ENCODE measurements around the gene MOSPD3.

The MOSPD3 gene

DNA sequence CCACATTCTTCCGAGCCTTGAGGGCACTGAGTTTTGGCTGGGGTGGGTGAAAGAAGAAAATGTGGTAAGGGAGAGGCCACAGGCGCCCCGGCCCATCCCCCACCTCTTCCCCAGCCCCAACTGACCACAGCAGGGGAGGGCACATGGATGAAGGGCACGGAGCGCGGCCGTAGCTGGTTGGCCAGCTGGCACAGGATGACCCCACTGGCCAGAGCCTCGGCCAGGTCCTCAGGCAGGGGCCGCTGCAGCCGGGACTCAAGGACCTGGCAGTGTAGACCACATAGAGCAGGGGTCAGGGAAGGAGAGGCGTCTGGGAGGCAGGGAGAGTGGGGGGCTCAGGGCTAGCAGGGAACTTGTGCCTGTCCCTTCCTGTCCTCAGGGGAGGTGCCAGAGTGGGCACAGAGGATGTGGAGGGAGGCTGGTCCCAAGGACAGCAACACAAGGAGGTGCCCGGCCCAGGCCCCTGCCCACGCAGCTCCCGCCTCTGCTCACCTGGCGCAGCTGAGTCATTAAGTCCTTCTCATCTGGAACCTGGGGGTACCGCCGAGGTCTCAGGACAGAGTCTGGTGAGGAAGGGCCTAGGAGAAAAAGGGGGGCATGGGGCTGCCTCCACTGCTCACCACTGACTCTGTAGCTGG lies 36.5 kb upstream of the MOSPD3 start:
- DNase-seq: no peak

DNA sequence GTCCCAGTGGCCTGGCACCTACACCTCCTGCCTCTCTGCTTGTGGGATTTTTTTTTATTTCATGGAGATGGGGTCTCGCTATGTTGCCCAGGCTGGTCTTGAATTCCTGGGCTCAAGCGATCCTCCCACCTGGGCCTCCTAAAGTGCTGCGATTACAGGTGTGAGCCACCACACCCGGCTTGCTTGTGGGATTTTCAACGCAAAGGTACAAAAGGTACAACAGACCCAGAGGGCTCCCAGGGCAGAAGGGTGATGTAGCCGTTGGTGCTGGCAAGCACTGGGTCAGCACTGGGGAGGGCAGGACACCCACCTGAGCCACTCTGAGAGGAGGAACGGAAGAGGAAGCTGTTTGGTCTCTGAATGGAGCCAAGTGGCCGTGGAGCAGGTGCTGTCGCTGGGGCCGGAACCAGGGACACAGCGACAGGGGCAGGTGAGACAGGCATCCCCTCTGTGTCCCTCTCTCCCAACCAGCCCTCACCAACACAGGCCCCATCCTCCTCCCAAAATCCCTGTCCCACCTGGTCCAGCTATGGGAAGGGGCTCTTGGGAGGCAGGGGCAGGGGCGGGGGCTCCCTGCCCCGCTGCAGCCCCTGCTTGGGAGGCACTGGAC lies 35.9 kb upstream of the MOSPD3 start:
- DNase-seq: no peak

- no peak for DNase-seq
These were observed 35.2 kb upstream of the MOSPD3 start for GRCh38 chr7:100577103-100577502.

- no peak for DNase-seq
These were observed 34.8 kb upstream of the MOSPD3 start for GRCh38 chr7:100577507-100577906.

DNA sequence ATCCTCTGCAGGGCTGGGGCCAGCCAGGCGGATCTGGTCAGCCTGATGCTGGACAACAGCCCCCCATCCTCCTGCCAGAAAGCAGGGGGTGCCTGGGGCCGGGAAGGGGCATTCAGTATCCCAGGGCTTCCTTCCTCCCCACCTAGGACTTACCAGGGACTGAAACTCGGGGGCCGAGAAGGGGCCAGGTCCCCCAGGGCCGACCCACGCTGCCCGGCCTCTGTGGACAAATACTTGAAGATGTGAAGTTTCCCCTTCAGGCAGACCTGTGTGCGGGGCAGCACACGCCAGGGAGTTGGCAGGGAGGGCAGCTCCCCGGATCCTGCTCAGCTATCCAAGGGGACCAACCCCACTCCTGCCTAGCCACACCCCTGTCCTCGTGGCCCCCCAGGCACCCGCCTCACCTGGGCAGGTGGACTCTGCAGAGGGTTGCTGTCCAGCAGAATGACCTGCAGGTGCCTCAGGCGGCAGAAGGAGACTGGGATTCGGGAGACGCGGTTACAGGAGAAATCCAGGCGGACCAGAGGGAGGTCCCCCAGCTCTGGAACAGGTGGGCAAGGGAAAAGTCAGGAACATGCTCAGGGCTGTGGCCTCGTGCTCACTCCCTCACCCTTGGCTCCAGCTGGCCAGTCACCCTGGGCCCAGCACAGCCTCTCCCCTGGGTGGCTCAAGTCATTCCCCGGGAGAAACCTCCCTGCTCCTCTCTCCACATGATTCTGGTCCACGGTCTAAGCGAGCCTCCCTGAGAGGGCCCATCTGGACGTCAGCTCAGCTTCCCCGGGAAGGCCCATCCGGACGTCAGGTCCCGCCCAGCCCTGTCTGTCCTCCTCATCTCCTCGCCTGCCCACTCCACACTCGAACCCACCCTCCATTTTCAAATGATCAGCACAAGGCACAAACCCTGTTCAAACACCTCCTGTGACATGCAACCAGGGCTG lies 33.8 kb upstream of the MOSPD3 start:
- DNase-seq: no peak

GRCh38 chr7:100580466-100581283 lies 31.7 kb upstream of the MOSPD3 start:
- DNase-seq: no peak

GRCh38 chr7:100582041-100582579 lies 30.2 kb upstream of the MOSPD3 start:
- DNase-seq: no peak

- no peak for DNase-seq
These were observed 29.7 kb upstream of the MOSPD3 start for GRCh38 chr7:100582650-100583049.

DNA sequence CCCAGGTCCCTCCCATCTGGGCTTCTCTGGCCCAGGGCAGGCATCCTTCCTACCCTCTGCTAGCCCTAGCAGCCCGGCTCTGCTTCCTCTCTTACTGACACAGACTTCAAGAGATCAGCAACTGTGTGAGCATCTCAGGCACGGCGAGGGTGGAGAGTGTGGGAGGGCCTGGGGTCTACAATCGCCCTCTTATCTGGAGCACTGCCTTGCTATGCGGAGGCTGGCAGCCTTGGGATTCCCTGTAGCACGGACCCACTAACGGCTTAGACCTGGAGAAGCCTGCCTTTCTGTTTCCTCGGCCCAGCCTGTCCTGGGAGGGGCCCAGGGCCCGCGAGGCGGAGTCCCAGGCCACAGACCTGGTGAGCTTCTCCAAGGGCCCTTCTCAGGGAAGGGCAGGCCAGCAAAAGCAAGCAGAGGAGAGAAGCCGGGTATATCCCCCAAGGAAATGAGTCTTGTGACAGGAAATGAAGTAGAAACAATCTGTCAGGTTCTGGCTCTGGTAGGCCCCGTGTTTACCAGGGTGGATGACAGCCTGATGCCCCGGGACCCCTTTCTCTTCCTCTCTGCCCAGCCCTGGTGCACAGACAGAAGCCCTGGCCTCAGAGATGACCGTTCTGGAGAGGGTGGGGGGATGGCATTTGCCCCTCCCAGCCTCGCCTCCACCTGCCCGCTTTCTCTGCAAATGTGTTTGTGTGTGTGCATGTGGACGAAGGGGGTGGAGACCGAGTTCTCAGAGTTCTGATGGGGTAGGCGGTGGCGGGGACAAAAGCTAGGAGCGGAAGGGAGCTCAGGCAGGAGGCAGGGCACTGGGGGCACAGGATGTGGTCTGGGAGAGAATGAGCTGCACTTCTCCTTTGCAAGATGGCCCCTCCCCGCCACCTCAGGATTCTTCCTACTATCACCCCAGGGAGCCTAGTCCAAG lies 28.9 kb upstream of the MOSPD3 start:
- DNase-seq: no peak

- DNase-seq: no peak
These were observed 28.2 kb upstream of the MOSPD3 start for GRCh38 chr7:100584054-100584682.

- no peak for DNase-seq
These were observed 27.4 kb upstream of the MOSPD3 start for GRCh38 chr7:100584683-100585510.

GRCh38 chr7:100585511-100586265 lies 26.7 kb upstream of the MOSPD3 start, which contains the start of gene LRCH4:
Gene LRCH4 (minus strand): TSS chr7:100586129. CDS start chr7:100586100, 29 bp downstream.
- no peak for DNase-seq

GRCh38 chr7:100586266-100587025 lies 25.9 kb upstream of the MOSPD3 start, which contains the start of gene FBXO24:
Gene FBXO24 (plus strand): TSS chr7:100586328. CDS start chr7:100586626, 298 bp downstream.
- peak; percentile 98 for DNase-seq

DNA sequence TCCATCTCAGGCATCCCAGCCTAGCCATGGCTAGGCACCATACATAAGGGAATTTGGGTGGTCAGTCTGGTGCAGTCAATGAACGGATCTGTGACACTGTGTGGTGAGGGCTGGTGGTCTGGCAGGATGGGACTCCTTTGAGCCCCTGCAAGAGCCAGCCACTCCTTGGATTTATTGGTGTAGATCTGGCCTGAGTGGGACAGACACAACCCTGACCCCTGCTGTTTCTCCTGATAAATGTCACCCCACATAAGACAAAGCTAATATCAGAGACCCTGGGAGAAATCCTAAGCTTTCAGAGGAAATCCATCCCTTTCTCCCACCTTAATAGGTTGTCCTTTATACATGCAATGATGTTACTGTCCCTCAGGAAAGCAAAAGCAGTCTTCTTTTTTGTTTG lies 23.9 kb upstream of the MOSPD3 start:
- no peak for DNase-seq

DNA sequence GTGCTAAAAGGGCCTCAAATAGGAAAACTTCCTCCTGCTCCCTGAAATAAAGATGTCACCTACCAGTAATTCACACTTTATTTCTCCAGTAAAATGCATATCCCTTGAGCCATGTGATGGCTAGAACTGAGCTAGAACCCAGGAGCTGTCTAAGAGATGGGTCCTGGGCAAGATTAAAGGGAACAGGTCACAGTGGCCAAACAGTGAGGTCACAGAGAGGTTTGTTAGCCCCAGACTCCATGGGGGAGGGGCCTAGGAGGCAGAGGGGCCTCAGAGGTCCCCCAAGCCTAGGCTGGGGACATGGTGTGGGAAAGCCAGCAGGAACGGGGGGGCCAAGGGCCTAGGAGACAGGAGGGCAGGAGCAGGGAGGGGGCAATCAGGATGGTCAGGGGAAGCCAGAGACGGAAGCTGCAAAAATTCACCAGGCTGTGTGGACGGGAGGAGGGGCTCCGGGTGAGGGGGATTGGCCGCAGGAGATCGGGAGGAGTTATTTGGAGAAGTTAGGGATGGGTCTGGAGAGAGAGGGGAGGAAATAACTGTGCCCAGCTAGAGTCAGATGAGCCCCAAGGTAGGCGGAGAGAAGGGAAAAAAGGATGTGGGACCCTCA lies 22.9 kb upstream of the MOSPD3 start:
- no peak for DNase-seq

DNA sequence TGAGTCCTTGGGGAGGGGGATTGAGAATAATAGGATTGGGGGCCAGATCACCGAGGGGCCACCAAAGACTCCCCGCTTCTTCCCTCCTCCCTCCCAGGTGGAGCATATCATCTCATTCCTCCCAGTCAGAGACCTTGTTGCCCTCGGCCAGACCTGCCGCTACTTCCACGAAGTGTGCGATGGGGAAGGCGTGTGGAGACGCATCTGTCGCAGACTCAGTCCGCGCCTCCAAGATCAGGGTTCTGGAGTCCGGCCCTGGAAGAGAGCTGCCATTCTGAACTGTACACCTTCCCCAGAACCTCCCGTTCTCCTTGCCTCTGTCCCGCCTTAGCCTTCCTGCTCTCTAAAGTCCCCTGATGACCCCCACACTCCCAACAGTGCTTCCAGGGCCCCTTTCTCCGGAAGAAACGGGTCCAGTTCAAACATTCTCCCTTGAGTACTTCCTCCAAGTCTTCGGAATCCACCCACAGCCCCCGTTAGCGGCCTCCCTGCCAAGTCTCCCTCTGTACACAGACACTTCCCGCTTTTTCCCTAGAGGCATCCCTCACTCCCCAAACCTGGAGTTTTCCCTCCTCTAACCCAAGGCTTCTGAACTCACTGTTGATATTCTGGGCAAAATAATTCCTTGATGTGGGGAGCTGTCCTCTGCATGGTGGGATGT lies 22.1 kb upstream of the MOSPD3 start:
- no peak for DNase-seq

DNA sequence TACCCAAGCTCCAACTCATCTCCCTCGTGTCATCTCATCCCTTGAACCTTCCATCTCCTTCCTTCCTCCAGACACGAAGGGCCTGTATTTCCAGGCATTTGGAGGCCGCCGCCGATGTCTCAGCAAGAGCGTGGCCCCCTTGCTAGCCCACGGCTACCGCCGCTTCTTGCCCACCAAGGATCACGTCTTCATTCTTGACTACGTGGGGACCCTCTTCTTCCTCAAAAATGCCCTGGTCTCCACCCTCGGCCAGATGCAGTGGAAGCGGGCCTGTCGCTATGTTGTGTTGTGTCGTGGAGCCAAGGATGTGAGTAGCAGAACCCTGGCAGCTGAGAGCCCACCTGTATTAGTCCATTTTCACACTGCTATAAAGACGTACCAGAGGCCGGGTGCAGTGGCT lies 20.7 kb upstream of the MOSPD3 start:
- no peak for DNase-seq

Data from SHP77 treated with DMSO at 0.1 percent for 48 hours (cell line).